Daoy (cell line): ENCODE measurements around the gene XPO6. TPM values are rescaled to one million over a fixed set of nuclear protein-coding genes. Genes with fewer than 3 reads are reported as not detected.

Experiments used
- DNase-seq: peaks from one replicate; pipeline ENCODE4 v3.0.0-alpha.2; 2015; ENCODE audit warnings: low read depth
- total RNA-seq: library from RNA; depleted of rRNA; stranded (reverse); fragments of >200 nt; shearing (Covaris generic); gene quantifications from 2 replicates; pipeline ENCODE4 v1.2.3, GENCODE V29; 2014

Gene XPO6
- total RNA-seq, 1 experiment from 2014 or later, result 75.6 TPM

DNA sequence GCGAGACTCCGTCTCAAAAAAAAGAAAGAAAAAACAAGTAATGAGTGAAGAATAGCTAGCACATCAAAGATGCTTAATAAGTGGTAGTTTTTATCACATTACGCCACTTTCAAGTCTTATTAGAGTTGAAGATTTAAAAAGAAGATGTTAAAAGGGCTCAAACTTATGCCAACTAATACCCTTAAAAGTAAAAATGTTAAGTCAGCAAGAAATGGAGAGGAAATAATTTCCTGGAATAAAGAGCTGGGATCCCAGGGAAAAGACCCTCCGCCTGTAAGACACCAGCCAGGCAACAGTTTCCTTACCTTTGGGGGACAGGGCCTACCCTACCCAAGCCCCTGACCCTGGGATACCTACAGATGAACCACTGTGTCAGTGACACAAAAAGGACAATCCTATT lies 3.6 kb downstream of the XPO6 start:
- DNase-seq, result no peak

DNA sequence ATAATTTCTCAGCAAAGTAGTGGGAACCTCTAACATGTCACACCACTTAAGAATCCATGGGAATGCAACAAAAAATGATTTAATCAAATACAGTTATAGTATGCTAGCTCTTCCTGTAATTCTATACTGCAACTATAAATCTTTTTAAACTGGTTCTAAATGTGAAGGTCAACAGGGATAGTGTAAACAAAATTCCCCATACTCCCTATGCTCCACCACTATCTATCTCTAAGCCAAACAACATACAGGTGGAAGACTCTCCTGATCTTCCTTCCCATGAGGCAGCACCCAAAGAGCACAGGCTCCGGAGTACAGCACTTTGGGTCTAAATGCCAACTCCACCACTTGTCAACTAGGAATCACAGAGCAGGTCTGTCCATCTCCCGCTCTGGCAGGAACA lies 4.4 kb downstream of the XPO6 start:
- no peak for DNase-seq

DNA sequence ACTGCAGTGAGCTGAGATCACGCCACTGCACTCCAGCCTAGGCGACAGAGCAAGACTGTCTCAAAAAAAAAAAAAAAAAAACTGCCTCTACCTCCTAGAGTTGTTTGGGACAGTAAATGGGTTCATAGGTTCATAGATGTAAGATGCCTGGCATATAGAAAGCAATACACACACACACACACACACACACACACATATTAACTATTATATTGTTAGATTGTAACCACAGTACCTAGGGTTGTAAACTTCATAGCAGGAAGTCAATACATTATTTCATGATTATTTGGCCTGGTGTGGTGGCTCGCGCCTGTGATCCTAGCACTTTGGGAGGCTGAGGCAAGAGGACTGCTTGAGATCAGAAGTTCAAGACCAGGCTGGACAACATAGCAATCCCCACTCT lies 5.8 kb downstream of the XPO6 start:
- no peak for DNase-seq

GRCh38 chr16:28205117-28205899 lies 6.5 kb downstream of the XPO6 start:
- DNase-seq, result no peak

GRCh38 chr16:28204622-28205021 lies 7.1 kb downstream of the XPO6 start:
- no peak for DNase-seq

- DNase-seq, result no peak
Measured at GRCh38 chr16:28204204-28204603, 7.6 kb downstream of the XPO6 start.

GRCh38 chr16:28202147-28202746 lies 9.5 kb downstream of the XPO6 start:
- DNase-seq, result no peak

DNA sequence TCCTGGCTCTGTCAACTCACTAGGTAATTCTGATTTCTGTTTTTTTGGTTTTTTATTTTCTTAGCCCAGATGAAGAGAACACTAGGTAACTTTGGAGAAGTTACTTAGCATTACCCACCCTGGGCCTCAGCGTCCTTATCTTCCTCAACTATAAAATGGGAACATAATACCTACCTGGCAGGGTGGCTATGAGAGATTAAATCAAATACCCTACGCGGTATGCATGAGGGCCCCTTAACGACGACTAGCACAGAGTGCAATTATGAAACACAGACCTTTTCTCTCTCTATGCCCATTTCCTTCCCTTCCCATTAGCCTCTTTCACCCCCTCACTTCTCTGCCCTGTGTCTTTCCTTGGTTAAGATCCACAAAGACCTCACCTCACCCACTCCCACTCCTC lies 11.1 kb downstream of the XPO6 start:
- DNase-seq, result no peak

- no peak for DNase-seq
Measured at GRCh38 chr16:28196387-28196987, 15.3 kb downstream of the XPO6 start.

GRCh38 chr16:28195859-28196258 lies 15.9 kb downstream of the XPO6 start:
- no peak for DNase-seq

GRCh38 chr16:28193530-28194423 lies 18.0 kb downstream of the XPO6 start:
- DNase-seq, result peak; percentile 61

DNA sequence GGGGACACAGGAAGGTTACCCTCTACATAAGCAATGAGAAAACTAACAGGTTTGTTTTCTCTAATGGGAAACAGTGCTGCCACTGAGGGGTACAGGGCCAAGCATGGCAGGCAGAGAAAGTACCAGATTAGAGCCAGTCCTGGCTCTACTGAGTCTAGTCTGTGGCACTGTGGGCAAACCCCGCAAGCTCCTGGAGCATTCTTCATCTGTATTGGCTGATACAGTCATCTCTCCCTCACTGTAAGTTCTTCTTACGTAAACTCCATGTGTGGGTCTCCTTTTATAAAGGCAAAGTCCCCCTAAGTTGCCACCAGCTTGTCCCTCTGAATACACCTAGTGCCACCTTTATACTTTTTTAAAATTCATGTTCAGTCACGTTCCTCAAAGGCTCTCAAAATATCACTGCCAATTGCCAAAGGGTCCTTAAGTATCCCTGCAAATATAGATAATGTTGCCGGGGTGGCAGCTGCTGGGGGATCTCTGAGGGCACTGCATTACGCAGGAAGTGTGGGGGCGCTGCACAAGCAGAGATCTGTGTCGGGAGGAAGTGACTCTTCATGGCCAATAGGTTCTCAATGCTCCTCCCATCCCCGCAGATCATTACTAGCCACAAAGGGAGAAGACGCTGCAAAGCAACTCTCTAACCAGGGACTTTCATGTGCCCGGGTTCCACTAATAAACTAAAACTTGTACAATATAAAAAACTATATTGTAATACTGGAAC lies 18.8 kb downstream of the XPO6 start:
- no peak for DNase-seq

GRCh38 chr16:28191364-28191960 lies 20.3 kb downstream of the XPO6 start:
- DNase-seq, result no peak

GRCh38 chr16:28189245-28189644 lies 22.5 kb downstream of the XPO6 start:
- DNase-seq, result peak; percentile 25

GRCh38 chr16:28188085-28188916 lies 23.5 kb downstream of the XPO6 start:
- DNase-seq, result no peak

DNA sequence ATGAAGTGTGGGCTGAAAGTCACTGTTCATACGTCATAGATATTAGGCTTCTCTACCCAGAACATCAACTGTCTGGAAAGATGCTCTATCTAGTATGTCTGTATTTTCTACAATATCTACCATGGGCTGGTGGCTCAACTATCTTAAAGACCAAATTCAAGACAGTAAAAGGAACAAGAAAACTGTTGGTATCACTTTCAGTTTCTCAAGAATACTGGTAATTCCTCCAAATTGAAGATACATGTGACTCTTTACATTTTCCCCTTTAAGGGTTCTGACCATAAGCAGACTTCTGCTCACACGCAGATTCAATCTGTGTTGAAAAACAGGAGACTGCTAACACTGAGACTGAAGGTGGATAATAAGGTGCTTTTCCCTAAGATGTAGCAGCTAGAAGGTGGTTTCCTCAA lies 24.2 kb downstream of the XPO6 start:
- DNase-seq, result no peak

- DNase-seq, result no peak
Measured at GRCh38 chr16:28186752-28187151, 25.0 kb downstream of the XPO6 start.

GRCh38 chr16:28185696-28186095 lies 26.1 kb downstream of the XPO6 start:
- no peak for DNase-seq

DNA sequence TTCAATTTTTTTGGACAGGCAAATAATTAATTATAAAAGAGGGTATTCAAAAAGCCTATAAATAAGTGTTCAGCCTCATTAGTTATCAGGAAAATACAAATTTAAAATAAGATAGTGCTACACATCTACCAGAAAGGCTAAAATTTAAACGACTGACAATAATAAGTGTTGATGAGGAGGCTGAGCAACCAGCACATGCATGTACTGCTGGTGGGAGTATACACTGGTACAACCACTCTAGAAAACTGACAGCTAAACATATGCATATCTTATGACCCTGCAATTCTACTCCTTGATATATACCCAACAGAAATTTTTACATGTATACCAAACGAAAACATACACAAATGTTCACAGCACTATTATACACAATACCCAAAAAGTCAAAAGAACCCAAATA lies 27.1 kb downstream of the XPO6 start:
- DNase-seq, result no peak

DNA sequence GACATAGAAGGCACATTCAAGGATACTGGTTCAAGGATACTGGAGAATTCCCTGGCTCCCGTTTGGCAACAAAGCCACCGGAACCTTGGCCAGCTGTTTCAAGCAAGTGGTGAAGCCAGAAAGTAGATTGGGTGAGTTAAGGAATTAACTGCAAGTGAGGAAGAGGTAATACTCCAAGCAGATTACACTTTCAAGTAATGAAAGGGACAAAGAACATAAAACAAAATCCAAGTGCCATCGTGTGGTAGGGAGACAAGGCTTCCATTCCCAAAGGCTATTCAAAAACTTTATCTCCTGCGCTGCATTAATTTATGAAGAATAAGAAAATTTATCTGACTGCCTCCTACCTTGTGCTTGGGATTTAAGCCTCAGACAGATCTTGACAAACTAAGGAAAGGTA lies 27.8 kb downstream of the XPO6 start:
- DNase-seq, result no peak
